ENCODE measurements around the gene GSG1L.

The GSG1L gene

GRCh38 chr16:28062261-28062846, 1.2 kb downstream of the GSG1L start:
- no peak for DNase-seq

GRCh38 chr16:28061352-28062101, 2.0 kb downstream of the GSG1L start:
- no peak for DNase-seq

GRCh38 chr16:28059841-28060575, 3.5 kb downstream of the GSG1L start:
- no peak for DNase-seq

- no peak for DNase-seq
These were observed 4.5 kb downstream of the GSG1L start for GRCh38 chr16:28058839-28059589.

GRCh38 chr16:28057949-28058348, 5.6 kb downstream of the GSG1L start:
- no peak for DNase-seq

GRCh38 chr16:28053461-28053860, 10.1 kb downstream of the GSG1L start:
- no peak for DNase-seq

- no peak for DNase-seq
These were observed 11.0 kb downstream of the GSG1L start for GRCh38 chr16:28052274-28053128.

GRCh38 chr16:28051486-28051885, 12.0 kb downstream of the GSG1L start:
- no peak for DNase-seq

- DNase-seq, result no peak
These were observed 20.7 kb downstream of the GSG1L start for GRCh38 chr16:28042811-28043210.

GRCh38 chr16:28041615-28042014, 21.9 kb downstream of the GSG1L start:
- DNase-seq, result no peak

- no peak for DNase-seq
These were observed 23.5 kb downstream of the GSG1L start for GRCh38 chr16:28040039-28040438.

GRCh38 chr16:28039493-28039892, 24.0 kb downstream of the GSG1L start:
- DNase-seq, result no peak

- no peak for DNase-seq
These were observed 25.1 kb downstream of the GSG1L start for GRCh38 chr16:28038409-28038808.

- no peak for DNase-seq
These were observed 27.6 kb downstream of the GSG1L start for GRCh38 chr16:28035866-28036393.

- no peak for DNase-seq
These were observed 29.6 kb downstream of the GSG1L start for GRCh38 chr16:28033870-28034269.

GRCh38 chr16:28029387-28030002, 34.0 kb downstream of the GSG1L start:
- no peak for DNase-seq

- no peak for DNase-seq
These were observed 36.5 kb downstream of the GSG1L start for GRCh38 chr16:28027055-28027454.

- no peak for DNase-seq
These were observed 37.9 kb downstream of the GSG1L start for GRCh38 chr16:28025631-28026030.

GRCh38 chr16:28019218-28019617, 44.3 kb downstream of the GSG1L start:
- DNase-seq, result no peak

- no peak for DNase-seq
These were observed 48.7 kb downstream of the GSG1L start for GRCh38 chr16:28014851-28015250.

- no peak for DNase-seq
These were observed 49.6 kb downstream of the GSG1L start for GRCh38 chr16:28013878-28014277.

GRCh38 chr16:28013392-28013791, 50.1 kb downstream of the GSG1L start:
- no peak for DNase-seq

Data from NCI-H2081 treated with DMSO at 0.1 percent for 48 hours (cell line).